ENCODE results near the gene FBXL16.

Gene FBXL16

GRCh38 chr16:683396-684070 is 22.1 kb downstream of the FBXL16 start (continued):
- TF ChIP-seq HIC1 (tag by site-specific recombination; IDR thresholded peaks at IDR 0.05) (peak; percentile 90; the same call in 1 of the 2 replicates), CTCF (tag by site-specific recombination; IDR thresholded peaks at IDR 0.05) (0 out of 2 replicates have a peak, but pooled peaks have one; percentile 22), ATF2 (tag by site-specific recombination; IDR thresholded peaks at IDR 0.05; ENCODE audit: low read depth) (no peak), WT1 (tag by site-specific recombination; IDR thresholded peaks at IDR 0.05) (peak; percentile 48), ZNF701 (tag by site-specific recombination; IDR thresholded peaks at IDR 0.05) (no peak), ZSCAN16 (tag by site-specific recombination; IDR thresholded peaks at IDR 0.05) (peak; percentile 68; the same call in 1 of the 2 replicates), SETDB1 (IDR thresholded peaks at IDR 0.05; ENCODE audit: insufficient read length, low read length) (no peak), ZNF335 (tag by site-specific recombination; conservative IDR thresholded peaks at IDR 0.05) (peak; percentile 57), ZNF626 (tag by site-specific recombination; IDR thresholded peaks at IDR 0.05) (no peak), ZBTB20 (tag by site-specific recombination; IDR thresholded peaks at IDR 0.05) (peak; percentile 48; the same call in 1 of the 2 replicates), ZNF112 (tag by site-specific recombination; IDR thresholded peaks at IDR 0.05) (no peak), BCL11B (tag by site-specific recombination; IDR thresholded peaks at IDR 0.05; ENCODE audit: low read depth) (peak; percentile 90), ZNF280D (tag by site-specific recombination; IDR thresholded peaks at IDR 0.05) (no peak), ZNF148 (tag by site-specific recombination; IDR thresholded peaks at IDR 0.05; ENCODE audit: borderline replicate concordance) (no peak), KLF17 (tag by site-specific recombination; IDR thresholded peaks at IDR 0.05) (peak; percentile 88), ZNF571 (tag by site-specific recombination; IDR thresholded peaks at IDR 0.05) (no peak), ZNF624 (tag by site-specific recombination; IDR thresholded peaks at IDR 0.05) (no peak), PRDM10 (tag by site-specific recombination; IDR thresholded peaks at IDR 0.05) (peak; percentile 96), ZNF426 (tag by site-specific recombination; IDR thresholded peaks at IDR 0.05) (no peak), GLIS2 (tag by site-specific recombination; IDR thresholded peaks at IDR 0.05) (peak; percentile 68; the same call in 1 of the 2 replicates), EGR2 (tag by site-specific recombination; IDR thresholded peaks at IDR 0.05; ENCODE audit: low read depth) (peak; percentile 82; the same call in 1 of the 2 replicates), ZNF785 (tag by site-specific recombination; IDR thresholded peaks at IDR 0.05) (no peak; the same call in 1 of the 2 replicates), ZNF521 (tag by site-specific recombination; IDR thresholded peaks at IDR 0.05) (no peak)

Measured in HEK293 (cell line).